CD4-positive, alpha-beta T cell (primary cell): ENCODE results near the gene PPP1R3C. TPM values are rescaled to one million over a fixed set of nuclear protein-coding genes. Genes with fewer than 3 reads are reported as not detected.

ENCODE experiments used
- ATAC-seq: fragments of 200-7000 bp; cut with Tn5 transposase; one replicate; pipeline ENCODE4 v1.10.0; 2022; ENCODE audit warnings: mild to moderate bottlenecking; ENCODE audit not compliant: poor library complexity
- CTCF ChIA-PET: fragments of 350-600 bp; sonication (Branson Sonifier 250); formaldehyde crosslinking; loops from one replicate; lab custom pipeline; 2021; ENCODE audit warnings: antibody characterized with exemption, inconsistent platforms; lab: Charles Lee
- POLR2A ChIA-PET: fragments of 350-600 bp; sonication (Branson Sonifier 250); formaldehyde crosslinking; loops from one replicate; lab custom pipeline; 2021; ENCODE audit warnings: antibody characterized with exemption, inconsistent platforms; lab: Charles Lee
- DNase-seq, 14 experiments: peaks; one replicate each; pipeline ENCODE4 v3.0.0-alpha.2; 2013 to 2020; ENCODE audit warnings: mixed read lengths in 2 of 14
- H3K27ac ChIP-seq, 2 donors: one replicate each; pipeline versions ENCODE4 v1.5.1 to v1.7.0; 2013; ENCODE audit warnings: low read length in 2 of 2, low read depth in 1 of 2, mild to moderate bottlenecking in 1 of 2
- H3K27me3 ChIP-seq, 2 experiments: 1 replicate in 1 of 2; 2 replicates in 1 of 2; pipeline versions ENCODE4 v1.6.1 to v1.7.0; 2013; ENCODE audit warnings: low read length in 2 of 2, control low read depth in 1 of 2, mild to moderate bottlenecking in 1 of 2, moderate library complexity in 1 of 2; ENCODE audit not compliant: insufficient read depth in 2 of 2, control insufficient read depth in 1 of 2
- H3K36me3 ChIP-seq: one replicate; pipeline ENCODE4 v1.6.1; 2013; ENCODE audit warnings: low read length, control low read depth; ENCODE audit not compliant: insufficient read depth
- H3K4me1 ChIP-seq: one replicate; pipeline ENCODE4 v1.6.1; 2013; ENCODE audit warnings: low read length, control low read depth; ENCODE audit not compliant: insufficient read depth
- H3K4me3 ChIP-seq: one replicate; pipeline ENCODE4 v1.5.1; 2013; ENCODE audit warnings: mild to moderate bottlenecking, low read length, moderate library complexity
- H3K9me3 ChIP-seq, 2 experiments: 1 replicate in 1 of 2; 2 replicates in 1 of 2; pipeline versions ENCODE4 v1.6.1 to v1.7.0; 2013; ENCODE audit warnings: low read length in 2 of 2, mild to moderate bottlenecking in 2 of 2, control low read depth in 1 of 2, moderate library complexity in 1 of 2; ENCODE audit not compliant: control insufficient read depth in 1 of 2, insufficient read depth in 1 of 2
- H3K27ac Mint-ChIP-seq: one replicate; pipeline ENCODE4 v1.8.0; 2020; ENCODE audit warnings: mixed read lengths
- H3K27me3 Mint-ChIP-seq: one replicate; pipeline ENCODE4 v1.8.0; 2021; ENCODE audit warnings: mixed read lengths
- H3K36me3 Mint-ChIP-seq: one replicate; pipeline ENCODE4 v1.8.0; 2021; ENCODE audit warnings: low read depth, mixed read lengths
- H3K4me1 Mint-ChIP-seq: one replicate; pipeline ENCODE4 v1.8.0; 2021; ENCODE audit warnings: low read depth, mixed read lengths
- H3K4me3 Mint-ChIP-seq: one replicate; pipeline ENCODE4 v1.8.0; 2020; ENCODE audit warnings: mild to moderate bottlenecking, mixed read lengths
- H3K9me3 Mint-ChIP-seq: one replicate; pipeline ENCODE4 v1.8.0; 2020; ENCODE audit warnings: mixed read lengths
- intact Hi-C, 2 experiments: fragments of 100-400 bp; cut with DNase I in 1 of 2; cut with micrococcal nuclease in 1 of 2; formaldehyde crosslinking; loops; one replicate each; pipeline versions ENCODE4 v1.15.1 to v1.9.0; 2023 to 2025; cut with DNase I, micrococcal nuclease
- total RNA-seq, 174 experiments: library from RNA in 2 of 174; stranded (reverse) in 2 of 174; gene quantifications; one replicate each; pipeline ENCODE4 v1.2.3 and lab custom pipeline; 2021 to 2026
- TF ChIP-seq, protein P1 (sequence below): fragments of 200-600 bp; IDR thresholded peaks from one replicate; pipeline ENCODE4 v1.8.0; 2022; ENCODE audit warnings: antibody characterized with exemption, mild to moderate bottlenecking

Gene PPP1R3C
- total RNA-seq, 2 experiments from 2014 or later = not detected

DNA sequence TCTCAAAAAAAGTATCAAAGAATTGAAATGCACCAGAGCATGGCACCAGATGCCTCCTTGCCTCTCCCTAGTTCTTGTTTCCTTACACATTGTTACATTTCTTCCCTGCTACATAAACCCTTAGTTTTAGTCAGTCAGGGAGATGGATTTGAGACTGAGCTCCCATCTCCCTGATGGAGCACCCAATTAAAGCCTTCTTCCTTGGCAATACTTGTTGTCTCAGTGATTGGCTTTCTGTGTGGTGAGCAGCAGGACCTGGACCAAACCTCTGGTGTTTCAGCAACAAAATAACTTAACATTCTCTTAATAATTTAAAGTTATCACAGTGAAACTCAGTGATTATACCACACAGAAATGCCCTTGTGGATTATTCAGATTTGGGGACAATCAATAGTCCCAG, 26.9 kb downstream of the PPP1R3C start:
- no peak overlapping the region for H3K27ac ChIP-seq
- TF ChIP-seq, protein P1, sequence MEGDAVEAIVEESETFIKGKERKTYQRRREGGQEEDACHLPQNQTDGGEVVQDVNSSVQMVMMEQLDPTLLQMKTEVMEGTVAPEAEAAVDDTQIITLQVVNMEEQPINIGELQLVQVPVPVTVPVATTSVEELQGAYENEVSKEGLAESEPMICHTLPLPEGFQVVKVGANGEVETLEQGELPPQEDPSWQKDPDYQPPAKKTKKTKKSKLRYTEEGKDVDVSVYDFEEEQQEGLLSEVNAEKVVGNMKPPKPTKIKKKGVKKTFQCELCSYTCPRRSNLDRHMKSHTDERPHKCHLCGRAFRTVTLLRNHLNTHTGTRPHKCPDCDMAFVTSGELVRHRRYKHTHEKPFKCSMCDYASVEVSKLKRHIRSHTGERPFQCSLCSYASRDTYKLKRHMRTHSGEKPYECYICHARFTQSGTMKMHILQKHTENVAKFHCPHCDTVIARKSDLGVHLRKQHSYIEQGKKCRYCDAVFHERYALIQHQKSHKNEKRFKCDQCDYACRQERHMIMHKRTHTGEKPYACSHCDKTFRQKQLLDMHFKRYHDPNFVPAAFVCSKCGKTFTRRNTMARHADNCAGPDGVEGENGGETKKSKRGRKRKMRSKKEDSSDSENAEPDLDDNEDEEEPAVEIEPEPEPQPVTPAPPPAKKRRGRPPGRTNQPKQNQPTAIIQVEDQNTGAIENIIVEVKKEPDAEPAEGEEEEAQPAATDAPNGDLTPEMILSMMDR = no peak
- H3K36me3 ChIP-seq = no peaks in the 10 kb centered on the region
- CTCF ChIA-PET = no interaction called here
- POLR2A ChIA-PET = no interaction called here
- ATAC-seq (no peak), DNase-seq (no peak)
- Mint-ChIP-seq H3K27me3 (peaks cover 8% of the 10 kb centered on the region), H3K36me3 (no peaks in the 10 kb centered on the region), H3K4me3 (no peak overlapping the region), H3K9me3 (no peaks in the 10 kb centered on the region), H3K27ac (no peak overlapping the region), H3K4me1 (no peaks in the 10 kb centered on the region)
- H3K27me3 ChIP-seq = no peaks in the 10 kb centered on the region
- intact Hi-C loops = no loop called here
- no peaks in the 10 kb centered on the region for H3K4me1 ChIP-seq
- no peaks in the 10 kb centered on the region for H3K9me3 ChIP-seq
- H3K4me3 ChIP-seq = no peak overlapping the region

DNA sequence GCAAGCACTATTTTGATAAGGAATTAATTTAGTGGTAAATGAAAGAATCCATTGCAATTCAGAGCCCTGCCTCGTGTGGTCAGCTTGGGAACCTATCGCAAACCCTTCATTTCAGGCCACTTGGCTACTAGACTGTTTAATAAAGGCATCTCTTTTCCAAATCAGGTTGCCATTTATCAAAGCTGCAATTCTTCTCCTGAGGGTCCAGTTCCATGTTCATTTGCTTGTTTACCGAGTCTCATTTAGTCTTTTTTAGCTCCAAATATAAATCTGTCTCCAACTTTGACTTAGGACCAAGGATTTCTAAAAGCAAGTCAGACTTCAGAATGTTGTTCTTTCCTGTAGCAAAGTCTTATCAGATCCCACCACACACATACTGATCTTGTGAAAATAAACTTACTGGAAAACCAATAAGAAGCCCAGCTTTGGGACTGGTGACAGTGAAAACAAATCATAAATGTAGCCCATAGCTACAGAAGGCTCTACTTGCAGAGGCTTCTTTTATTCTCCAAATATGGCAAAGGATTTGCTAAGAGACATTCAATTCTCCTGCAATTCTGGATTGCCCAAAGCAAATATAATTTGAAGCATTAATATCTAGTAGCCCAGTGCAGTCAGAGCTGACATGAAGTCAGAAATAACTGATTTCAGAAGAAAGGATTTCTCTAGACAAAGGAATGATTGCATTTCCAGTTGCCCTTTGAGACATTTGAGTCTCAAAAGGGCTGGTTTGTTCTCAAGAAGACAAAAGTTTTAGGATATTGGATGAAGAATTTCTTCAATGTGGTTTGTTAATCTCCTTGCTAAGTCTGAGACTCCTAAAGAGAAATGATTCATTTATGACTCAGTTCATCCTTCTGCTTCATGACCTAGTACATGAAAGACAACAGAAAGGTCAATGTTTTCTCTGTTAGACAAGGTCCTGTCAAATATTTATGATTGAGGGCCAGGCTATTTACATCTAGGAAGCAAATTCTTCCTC, 28.0 kb downstream of the PPP1R3C start:
- Histone ChIP-seq H3K9me3 (no peaks in the 10 kb centered on the region), H3K4me3 (no peak overlapping the region), H3K4me1 (no peaks in the 10 kb centered on the region), H3K27me3 (no peaks in the 10 kb centered on the region), H3K36me3 (no peaks in the 10 kb centered on the region), H3K27ac (no peak overlapping the region)
- ATAC-seq (no peak), DNase-seq (no peak)
- Mint-ChIP-seq H3K27ac (no peak overlapping the region), H3K4me3 (no peak overlapping the region), H3K4me1 (no peaks in the 10 kb centered on the region), H3K9me3 (no peaks in the 10 kb centered on the region), H3K27me3 (no peaks in the 10 kb centered on the region), H3K36me3 (no peaks in the 10 kb centered on the region)
- POLR2A ChIA-PET = no interaction called here
- TF ChIP-seq, protein P1 = no peak
- CTCF ChIA-PET = no interaction called here
- intact Hi-C loops = no loop called here

DNA sequence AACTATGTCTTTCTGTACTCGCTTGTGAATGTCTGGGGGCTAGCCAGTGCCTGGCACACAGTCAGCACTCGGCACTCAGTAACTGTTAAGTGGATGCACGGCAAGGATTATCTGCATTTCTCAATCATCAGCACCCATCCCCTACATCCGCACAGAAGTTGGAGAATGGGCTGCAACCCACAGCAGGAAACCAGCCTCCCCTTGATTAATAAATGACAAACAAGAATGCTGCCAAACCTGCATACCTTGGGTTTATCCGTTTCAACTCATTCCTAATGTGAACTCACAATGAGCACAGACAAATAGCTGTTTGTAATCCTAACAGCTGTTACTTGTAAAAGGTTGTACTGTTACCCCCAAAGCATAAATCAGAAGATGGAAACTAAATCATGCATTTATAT, 28.9 kb downstream of the PPP1R3C start:
- ChIA-PET CTCF (no interaction called here), POLR2A (no interaction called here)
- ATAC-seq (no peak), DNase-seq (no peak)
- Histone ChIP-seq H3K27ac (no peak overlapping the region), H3K4me3 (no peak overlapping the region), H3K36me3 (no peaks in the 10 kb centered on the region), H3K27me3 (no peaks in the 10 kb centered on the region), H3K9me3 (no peaks in the 10 kb centered on the region), H3K4me1 (no peaks in the 10 kb centered on the region)
- no peak overlapping the region for H3K4me3 Mint-ChIP-seq
- H3K27ac Mint-ChIP-seq = no peak overlapping the region
- TF ChIP-seq, protein P1 = no peak
- intact Hi-C loops = no loop called here
- H3K4me1 Mint-ChIP-seq = no peaks in the 10 kb centered on the region
- no peaks in the 10 kb centered on the region for H3K27me3 Mint-ChIP-seq
- H3K9me3 Mint-ChIP-seq = no peaks in the 10 kb centered on the region
- H3K36me3 Mint-ChIP-seq = no peaks in the 10 kb centered on the region
